ENCODE results near the gene IL21R.

The IL21R gene

GRCh38 chr16:27489421-27489820 lies 87.4 kb downstream of the IL21R start:
- DNase-seq (ENCODE audit: low read depth), result no peak

- DNase-seq (ENCODE audit: low read depth), result no peak
Observed at GRCh38 chr16:27489906-27490305, 87.9 kb downstream of the IL21R start.

DNA sequence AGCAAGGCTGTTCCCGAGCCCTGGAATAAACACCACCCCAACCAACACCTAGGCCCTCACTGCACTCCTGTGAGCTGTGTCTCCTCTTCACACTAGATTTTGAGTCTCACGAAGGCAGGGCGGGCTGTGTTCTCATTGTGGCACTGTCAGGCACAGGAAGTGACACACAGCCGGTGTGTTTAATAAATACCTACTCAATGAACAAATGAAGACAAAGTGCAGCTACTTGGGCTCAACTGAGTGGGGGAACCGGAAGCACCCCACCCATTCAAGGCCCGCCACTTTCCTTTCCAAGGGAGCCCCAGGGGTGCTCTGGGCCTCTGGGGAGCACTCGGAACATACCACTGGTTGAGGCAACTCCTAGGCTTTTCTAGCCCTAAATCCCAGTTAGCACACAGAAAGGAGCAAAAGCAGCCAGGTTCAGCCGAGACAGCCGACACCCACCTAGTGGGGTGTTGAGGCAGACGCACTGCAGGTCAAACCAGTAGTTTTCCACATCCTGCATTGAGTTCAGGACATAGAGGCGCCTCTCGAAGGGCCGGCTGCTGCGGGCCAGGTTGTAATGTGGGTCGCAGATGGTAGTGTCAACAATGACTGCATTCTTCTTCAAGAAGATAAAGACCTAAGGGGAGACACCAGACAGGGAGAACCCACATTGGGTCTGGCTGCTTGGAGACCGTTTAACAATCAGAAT lies 90.1 kb downstream of the IL21R start:
- no peak for DNase-seq (ENCODE audit: low read depth)

- DNase-seq (ENCODE audit: low read depth), result no peak
Observed at GRCh38 chr16:27492588-27492979, 90.6 kb downstream of the IL21R start.

DNA sequence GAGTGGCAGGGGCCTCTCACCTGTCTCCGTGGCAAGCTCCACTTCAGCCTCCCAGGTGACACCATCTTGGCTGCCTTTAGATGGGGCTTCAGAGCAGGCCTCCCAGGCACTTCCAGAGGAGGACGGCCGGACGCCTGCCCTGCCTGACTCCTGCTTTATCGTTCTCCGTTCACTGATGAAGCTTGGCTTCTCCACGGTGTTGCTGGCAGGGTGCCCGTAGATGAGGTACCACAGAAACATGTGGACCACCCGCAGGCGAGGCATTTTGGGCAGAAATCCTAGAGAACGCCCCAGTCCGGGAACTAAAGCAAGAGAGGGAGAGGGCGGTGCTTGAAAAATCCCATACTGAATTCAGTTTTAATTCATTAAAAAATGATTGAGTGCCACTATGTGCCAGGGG lies 93.2 kb downstream of the IL21R start:
- no peak for DNase-seq (ENCODE audit: low read depth)

- DNase-seq (ENCODE audit: low read depth), result no peak
Observed at GRCh38 chr16:27498031-27498825, 96.3 kb downstream of the IL21R start.

DNA sequence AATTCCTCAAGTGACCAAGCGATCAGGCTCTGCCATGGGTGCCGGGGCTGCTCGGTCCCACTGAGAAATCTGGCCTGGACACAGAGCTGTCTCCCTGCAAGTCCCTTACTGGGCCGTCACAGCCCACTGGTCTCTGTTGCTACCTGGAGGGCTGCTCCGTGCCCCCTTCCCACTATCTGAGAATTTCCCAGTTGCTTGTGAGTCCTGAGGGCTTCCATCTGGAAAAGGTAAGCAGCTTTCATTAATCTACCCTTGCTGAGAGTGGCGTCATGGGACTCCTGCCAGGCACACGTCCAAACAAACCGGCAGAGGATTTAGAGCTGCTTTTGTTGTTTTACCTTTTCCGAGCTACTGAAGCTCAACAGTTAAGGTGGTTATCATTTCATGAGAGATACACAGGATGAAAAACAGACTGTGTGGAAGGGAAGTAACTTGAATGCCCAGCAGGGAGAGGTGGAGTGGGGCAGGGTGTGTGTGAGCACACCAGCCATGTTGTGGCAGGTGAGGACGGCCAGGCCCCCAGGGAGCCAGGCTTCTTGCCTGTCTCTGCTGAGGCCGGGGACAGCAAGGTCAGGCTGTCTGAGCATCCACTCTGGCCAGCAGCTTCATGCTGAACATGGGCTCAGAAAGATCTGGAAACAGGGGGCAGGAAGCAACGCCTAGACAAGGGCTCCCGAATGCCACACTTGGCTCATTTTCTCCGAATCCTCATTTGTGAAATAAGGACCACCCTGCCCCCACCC lies 97.1 kb downstream of the IL21R start:
- DNase-seq (ENCODE audit: low read depth), result no peak

- DNase-seq (ENCODE audit: low read depth), result no peak
Observed at GRCh38 chr16:27499659-27500055, 97.7 kb downstream of the IL21R start.

- no peak for DNase-seq (ENCODE audit: low read depth)
Observed at GRCh38 chr16:27500801-27501200, 98.8 kb downstream of the IL21R start.
